ENCODE measurements around the gene OBP2B. TPM values are rescaled to one million over a fixed set of nuclear protein-coding genes. Genes with fewer than 3 reads are reported as not detected.

OBP2B gene
- total and polyA plus RNA-seq, 10 of the 15 experiments (the other 5 are each of a cell fraction or from before 2014, with no cell fraction given) = not detected

DNA sequence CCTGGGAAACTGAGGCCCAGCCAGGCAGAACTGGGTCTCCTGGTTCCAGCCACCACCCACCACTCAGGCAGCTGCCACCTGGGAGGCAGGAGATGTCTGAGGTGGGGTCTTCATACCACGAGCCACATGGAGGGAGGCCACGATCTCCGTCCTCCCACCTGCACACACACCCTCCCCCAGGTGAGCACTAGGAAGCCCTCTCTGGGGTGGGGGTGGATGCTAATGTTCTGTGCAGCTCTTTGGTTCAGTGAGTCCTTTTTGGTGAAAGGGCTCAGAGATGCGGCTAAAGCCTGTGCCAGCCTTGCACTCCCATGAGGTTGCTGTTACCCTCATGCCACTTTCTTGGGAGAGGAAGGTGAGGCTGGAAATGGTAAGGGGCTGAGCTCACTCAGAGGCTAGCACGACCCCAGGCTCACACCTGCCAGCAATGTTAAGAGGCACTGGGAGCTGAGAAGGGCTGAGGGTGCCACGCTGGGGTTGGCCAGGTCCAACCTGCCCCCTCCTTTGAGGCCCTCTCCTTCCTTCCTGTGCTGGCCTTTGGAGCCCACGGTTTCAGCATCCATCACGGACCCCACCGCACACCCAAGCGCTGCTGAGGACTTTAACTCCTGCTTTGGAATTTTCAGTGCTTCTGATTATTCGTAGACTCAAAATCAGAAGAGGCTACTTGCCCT, 26.6 kb upstream of the OBP2B start (continued):
- TF ChIP-seq, protein P1, sequence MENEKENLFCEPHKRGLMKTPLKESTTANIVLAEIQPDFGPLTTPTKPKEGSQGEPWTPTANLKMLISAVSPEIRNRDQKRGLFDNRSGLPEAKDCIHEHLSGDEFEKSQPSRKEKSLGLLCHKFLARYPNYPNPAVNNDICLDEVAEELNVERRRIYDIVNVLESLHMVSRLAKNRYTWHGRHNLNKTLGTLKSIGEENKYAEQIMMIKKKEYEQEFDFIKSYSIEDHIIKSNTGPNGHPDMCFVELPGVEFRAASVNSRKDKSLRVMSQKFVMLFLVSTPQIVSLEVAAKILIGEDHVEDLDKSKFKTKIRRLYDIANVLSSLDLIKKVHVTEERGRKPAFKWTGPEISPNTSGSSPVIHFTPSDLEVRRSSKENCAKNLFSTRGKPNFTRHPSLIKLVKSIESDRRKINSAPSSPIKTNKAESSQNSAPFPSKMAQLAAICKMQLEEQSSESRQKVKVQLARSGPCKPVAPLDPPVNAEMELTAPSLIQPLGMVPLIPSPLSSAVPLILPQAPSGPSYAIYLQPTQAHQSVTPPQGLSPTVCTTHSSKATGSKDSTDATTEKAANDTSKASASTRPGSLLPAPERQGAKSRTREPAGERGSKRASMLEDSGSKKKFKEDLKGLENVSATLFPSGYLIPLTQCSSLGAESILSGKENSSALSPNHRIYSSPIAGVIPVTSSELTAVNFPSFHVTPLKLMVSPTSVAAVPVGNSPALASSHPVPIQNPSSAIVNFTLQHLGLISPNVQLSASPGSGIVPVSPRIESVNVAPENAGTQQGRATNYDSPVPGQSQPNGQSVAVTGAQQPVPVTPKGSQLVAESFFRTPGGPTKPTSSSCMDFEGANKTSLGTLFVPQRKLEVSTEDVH (IDR thresholded peaks at IDR 0.05; ENCODE audit: low read depth, partially characterized antibody) = no peak
- TF ChIP-seq EED (IDR thresholded peaks at IDR 0.05; ENCODE audit: low read depth) (no peak), MEF2A (IDR thresholded peaks at IDR 0.05; ENCODE audit: insufficient read depth, low read depth, low read length) (no peak)
- TF ChIP-seq, protein P2, sequence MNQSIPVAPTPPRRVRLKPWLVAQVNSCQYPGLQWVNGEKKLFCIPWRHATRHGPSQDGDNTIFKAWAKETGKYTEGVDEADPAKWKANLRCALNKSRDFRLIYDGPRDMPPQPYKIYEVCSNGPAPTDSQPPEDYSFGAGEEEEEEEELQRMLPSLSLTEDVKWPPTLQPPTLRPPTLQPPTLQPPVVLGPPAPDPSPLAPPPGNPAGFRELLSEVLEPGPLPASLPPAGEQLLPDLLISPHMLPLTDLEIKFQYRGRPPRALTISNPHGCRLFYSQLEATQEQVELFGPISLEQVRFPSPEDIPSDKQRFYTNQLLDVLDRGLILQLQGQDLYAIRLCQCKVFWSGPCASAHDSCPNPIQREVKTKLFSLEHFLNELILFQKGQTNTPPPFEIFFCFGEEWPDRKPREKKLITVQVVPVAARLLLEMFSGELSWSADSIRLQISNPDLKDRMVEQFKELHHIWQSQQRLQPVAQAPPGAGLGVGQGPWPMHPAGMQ (IDR thresholded peaks at IDR 0.05; ENCODE audit: borderline replicate concordance) = no peak
- TF ChIP-seq, protein P3, sequence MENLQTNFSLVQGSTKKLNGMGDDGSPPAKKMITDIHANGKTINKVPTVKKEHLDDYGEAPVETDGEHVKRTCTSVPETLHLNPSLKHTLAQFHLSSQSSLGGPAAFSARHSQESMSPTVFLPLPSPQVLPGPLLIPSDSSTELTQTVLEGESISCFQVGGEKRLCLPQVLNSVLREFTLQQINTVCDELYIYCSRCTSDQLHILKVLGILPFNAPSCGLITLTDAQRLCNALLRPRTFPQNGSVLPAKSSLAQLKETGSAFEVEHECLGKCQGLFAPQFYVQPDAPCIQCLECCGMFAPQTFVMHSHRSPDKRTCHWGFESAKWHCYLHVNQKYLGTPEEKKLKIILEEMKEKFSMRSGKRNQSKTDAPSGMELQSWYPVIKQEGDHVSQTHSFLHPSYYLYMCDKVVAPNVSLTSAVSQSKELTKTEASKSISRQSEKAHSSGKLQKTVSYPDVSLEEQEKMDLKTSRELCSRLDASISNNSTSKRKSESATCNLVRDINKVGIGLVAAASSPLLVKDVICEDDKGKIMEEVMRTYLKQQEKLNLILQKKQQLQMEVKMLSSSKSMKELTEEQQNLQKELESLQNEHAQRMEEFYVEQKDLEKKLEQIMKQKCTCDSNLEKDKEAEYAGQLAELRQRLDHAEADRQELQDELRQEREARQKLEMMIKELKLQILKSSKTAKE (IDR thresholded peaks at IDR 0.05; ENCODE audit: low read depth, poor library complexity, severe bottlenecking) = no peak

All from GM12878 (cell line).